Occipital lobe (tissue), 2 donors: Measurements from ENCODE around the gene CYP27B1. TPM values are rescaled to one million over a fixed set of nuclear protein-coding genes. Genes with fewer than 3 reads are reported as not detected.

Experiments
- DNase-seq: peaks from one replicate; lab custom pipeline; 2025; lab: John Stamatoyannopoulos, UW
- total RNA-seq: library from RNA; depleted of rRNA; stranded (reverse); fragments of >200 nt; gene quantifications from one replicate; pipeline ENCODE4 v1.2.3, GENCODE V29; 2014

Gene CYP27B1
- not detected for total RNA-seq

- no peak for DNase-seq
Observed at GRCh38 chr12:57766464-57767304, at the start of gene CYP27B1. TSS of gene CYP27B1 (minus strand) at chr12:57767078. CDS start at chr12:57767041, 37 bp downstream.

- DNase-seq, result no peak
Observed at GRCh38 chr12:57816001-57816854, 49.4 kb upstream of the CYP27B1 start.

GRCh38 chr12:57815177-57816000 is 48.5 kb upstream of the CYP27B1 start:
- DNase-seq, result no peak

GRCh38 chr12:57813971-57814772 is 47.3 kb upstream of the CYP27B1 start:
- DNase-seq, result no peak

- no peak for DNase-seq
Observed at GRCh38 chr12:57813111-57813970, 46.5 kb upstream of the CYP27B1 start.

GRCh38 chr12:57811028-57811755 is 44.3 kb upstream of the CYP27B1 start:
- DNase-seq, result no peak

- no peak for DNase-seq
Observed at GRCh38 chr12:57810450-57810849, 43.6 kb upstream of the CYP27B1 start.

- no peak for DNase-seq
Observed at GRCh38 chr12:57809425-57809824, 42.5 kb upstream of the CYP27B1 start.

- no peak for DNase-seq
Observed at GRCh38 chr12:57808351-57808750, 41.5 kb upstream of the CYP27B1 start.

- DNase-seq, result no peak
Observed at GRCh38 chr12:57807285-57807684, 40.4 kb upstream of the CYP27B1 start.

- no peak for DNase-seq
Observed at GRCh38 chr12:57806677-57807076, 39.8 kb upstream of the CYP27B1 start.

GRCh38 chr12:57803319-57803893 is 36.5 kb upstream of the CYP27B1 start:
- DNase-seq, result no peak

GRCh38 chr12:57802607-57803006 is 35.7 kb upstream of the CYP27B1 start:
- DNase-seq, result no peak

- DNase-seq, result no peak
Observed at GRCh38 chr12:57800965-57801364, 34.1 kb upstream of the CYP27B1 start.

- DNase-seq, result no peak
Observed at GRCh38 chr12:57797933-57798332, 31.1 kb upstream of the CYP27B1 start.

- DNase-seq, result no peak
Observed at GRCh38 chr12:57796996-57797395, 30.1 kb upstream of the CYP27B1 start.

- DNase-seq, result no peak
Observed at GRCh38 chr12:57795354-57795753, 28.5 kb upstream of the CYP27B1 start.

GRCh38 chr12:57793920-57794319 is 27.0 kb upstream of the CYP27B1 start:
- no peak for DNase-seq

- no peak for DNase-seq
Observed at GRCh38 chr12:57783861-57784260, 17.0 kb upstream of the CYP27B1 start.
